ENCODE data around the gene TEX14.
A peak's percentile ranks its signal among the peaks of the same experiment; 100 is the strongest.

The TEX14 gene

GRCh38 chr17:58529275-58529674, 162.6 kb downstream of the TEX14 start:
- DNase-seq (ENCODE audit: low spot score): no peak

- DNase-seq (ENCODE audit: low spot score): no peak
Observed at GRCh38 chr17:58528443-58528842, 163.4 kb downstream of the TEX14 start.

GRCh38 chr17:58527949-58528348, 163.9 kb downstream of the TEX14 start:
- peak; percentile 29 for DNase-seq (ENCODE audit: low spot score)

- DNase-seq (ENCODE audit: low spot score): no peak
Observed at GRCh38 chr17:58527306-58527705, 164.5 kb downstream of the TEX14 start.

- peak; percentile 84 for DNase-seq (ENCODE audit: low spot score)
Observed at GRCh38 chr17:58525239-58525638, 166.6 kb downstream of the TEX14 start.

- DNase-seq (ENCODE audit: low spot score): no peak
Observed at GRCh38 chr17:58521680-58522079, 170.2 kb downstream of the TEX14 start.

GRCh38 chr17:58520843-58521430, 170.9 kb downstream of the TEX14 start:
- no peak for DNase-seq (ENCODE audit: low spot score)

- DNase-seq (ENCODE audit: low spot score): peak; percentile 98
Observed at GRCh38 chr17:58517928-58518609, 173.8 kb downstream of the TEX14 start.

- no peak for DNase-seq (ENCODE audit: low spot score)
Observed at GRCh38 chr17:58517378-58517927, 174.4 kb downstream of the TEX14 start.

GRCh38 chr17:58516644-58517377, 175.0 kb downstream of the TEX14 start:
- DNase-seq (ENCODE audit: low spot score): no peak

GRCh38 chr17:58515286-58515685, 176.6 kb downstream of the TEX14 start:
- DNase-seq (ENCODE audit: low spot score): no peak

- DNase-seq (ENCODE audit: low spot score): no peak
Observed at GRCh38 chr17:58514770-58515157, 177.1 kb downstream of the TEX14 start.

GRCh38 chr17:58513965-58514769, 177.7 kb downstream of the TEX14 start, which contains the start of gene MTMR4:
Gene MTMR4, minus strand, starts transcription at chr17:58514638. Its CDS starts 231 bp downstream, at chr17:58514407.
- DNase-seq (ENCODE audit: low spot score): peak; percentile 91

GRCh38 chr17:58513267-58513964, 178.4 kb downstream of the TEX14 start:
- no peak for DNase-seq (ENCODE audit: low spot score)

GRCh38 chr17:58510075-58510474, 181.8 kb downstream of the TEX14 start:
- no peak for DNase-seq (ENCODE audit: low spot score)

- DNase-seq (ENCODE audit: low spot score): no peak
Observed at GRCh38 chr17:58508341-58509067, 183.3 kb downstream of the TEX14 start.

GRCh38 chr17:58507123-58507634, 184.7 kb downstream of the TEX14 start:
- no peak for DNase-seq (ENCODE audit: low spot score)
